Measurements from ENCODE around the gene SLC9C1.

The SLC9C1 gene

GRCh38 chr3:112140584-112140983, 153.4 kb downstream of the SLC9C1 start:
- WGBS: no CpG with 5 or more reads among the region's 1 CpG

GRCh38 chr3:112138219-112138969, 155.6 kb downstream of the SLC9C1 start:
- Histone ChIP-seq H3K18ac (ENCODE audit: low read depth in 1 of 2, low read length in 2 of 2) (no peak overlapping the region), H4K8ac (ENCODE audit: low read length) (no peak overlapping the region), H3K4me1 (ENCODE audit: control insufficient read depth, insufficient read depth, low read depth, low read length) (no peaks in the 10 kb centered on the region), H3K23ac (ENCODE audit: low read length in 2 of 2) (no peak overlapping the region), H3K27ac (ENCODE audit: low read length, poor library complexity, severe bottlenecking) (no peak overlapping the region), H2BK15ac (ENCODE audit: low read depth, poor library complexity, severe bottlenecking) (no peak overlapping the region), H2AK5ac (ENCODE audit: low read length, severe bottlenecking) (no peak overlapping the region), H4K91ac (ENCODE audit: low read length) (no peak overlapping the region), H3K4ac (ENCODE audit: low read depth in 1 of 2, low read length in 2 of 2) (no peak overlapping the region), H2BK12ac (ENCODE audit: low read length in 2 of 2) (no peak overlapping the region), H3K9me3 (ENCODE audit: control insufficient read depth, low read length) (no peaks in the 10 kb centered on the region), H3K14ac (ENCODE audit: low read length in 2 of 2) (no peak overlapping the region), H3K79me1 (replicated peaks; ENCODE audit: low read length, poor library complexity, severe bottlenecking) (no peaks in the 10 kb centered on the region), H3K4me3 (ENCODE audit: insufficient read depth in 1 of 2, low read depth in 1 of 2, low read length in 2 of 2) (no peak overlapping the region), H3K36me3 (ENCODE audit: control insufficient read depth in 1 of 2, insufficient read depth in 2 of 2, low read depth in 1 of 2, low read length in 2 of 2) (no peaks in the 10 kb centered on the region), H3K9ac (ENCODE audit: low read length) (no peak overlapping the region), H3K27me3 (ENCODE audit: control insufficient read depth in 1 of 2, insufficient read depth in 1 of 2, low read length in 2 of 2) (no peaks in the 10 kb centered on the region), H2BK120ac (ENCODE audit: low read depth, low read length) (no peak overlapping the region), H2BK5ac (ENCODE audit: low read depth, low read length, poor library complexity, severe bottlenecking) (no peak overlapping the region), H3K4me2 (ENCODE audit: low read length, poor library complexity, severe bottlenecking) (no peak overlapping the region), H2AFZ (ENCODE audit: low read depth, low read length) (no peak overlapping the region)
- DNase-seq: no peak
- WGBS: 67% methylated on average over 1 of the region's 1 CpG

More at GRCh38 chr3:112140584-112140983, 153.4 kb downstream of the SLC9C1 start:
- Histone ChIP-seq H3K4ac (ENCODE audit: low read depth in 1 of 2, low read length in 2 of 2) (no peak overlapping the region), H3K4me1 (ENCODE audit: control insufficient read depth, insufficient read depth, low read depth, low read length) (no peaks in the 10 kb centered on the region), H3K4me3 (ENCODE audit: insufficient read depth in 1 of 2, low read depth in 1 of 2, low read length in 2 of 2) (no peak overlapping the region), H3K79me1 (replicated peaks; ENCODE audit: low read length, poor library complexity, severe bottlenecking) (no peaks in the 10 kb centered on the region), H3K9ac (ENCODE audit: low read length) (no peak overlapping the region), H3K14ac (ENCODE audit: low read length in 2 of 2) (no peak overlapping the region), H3K27ac (ENCODE audit: low read length, poor library complexity, severe bottlenecking) (no peak overlapping the region), H3K27me3 (ENCODE audit: control insufficient read depth in 1 of 2, insufficient read depth in 1 of 2, low read length in 2 of 2) (no peaks in the 10 kb centered on the region), H3K36me3 (ENCODE audit: control insufficient read depth in 1 of 2, insufficient read depth in 2 of 2, low read depth in 1 of 2, low read length in 2 of 2) (no peaks in the 10 kb centered on the region), H2AFZ (ENCODE audit: low read depth, low read length) (no peak overlapping the region), H3K9me3 (ENCODE audit: control insufficient read depth, low read length) (peaks cover 3% of the 10 kb centered on the region), H2BK5ac (ENCODE audit: low read depth, low read length, poor library complexity, severe bottlenecking) (no peak overlapping the region), H2AK5ac (ENCODE audit: low read length, severe bottlenecking) (no peak overlapping the region), H4K8ac (ENCODE audit: low read length) (no peak overlapping the region), H2BK15ac (ENCODE audit: low read depth, poor library complexity, severe bottlenecking) (no peak overlapping the region), H4K91ac (ENCODE audit: low read length) (no peak overlapping the region), H3K4me2 (ENCODE audit: low read length, poor library complexity, severe bottlenecking) (no peak overlapping the region), H2BK120ac (ENCODE audit: low read depth, low read length) (no peak overlapping the region), H2BK12ac (ENCODE audit: low read length in 2 of 2) (no peak overlapping the region), H3K18ac (ENCODE audit: low read depth in 1 of 2, low read length in 2 of 2) (no peak overlapping the region), H3K23ac (ENCODE audit: low read length in 2 of 2) (no peak overlapping the region)
- no peak for DNase-seq

- H3K79me1 ChIP-seq (replicated peaks; ENCODE audit: low read length, poor library complexity, severe bottlenecking): no peaks in the 10 kb centered on the region
- 52% methylated on average over 4 of the region's 4 CpGs for WGBS
- peaks cover 0 to 3% of the 10 kb centered on the region in 2 experiments for H3K36me3 ChIP-seq (ENCODE audit: control insufficient read depth in 1 of 2, insufficient read depth in 2 of 2, low read depth in 1 of 2, low read length in 2 of 2)
- no peak overlapping the region for H2BK5ac ChIP-seq (ENCODE audit: low read depth, low read length, poor library complexity, severe bottlenecking)
- no peak overlapping the region for H2AFZ ChIP-seq (ENCODE audit: low read depth, low read length)
- H3K27ac ChIP-seq (ENCODE audit: low read length, poor library complexity, severe bottlenecking): no peak overlapping the region
- H2BK15ac ChIP-seq (ENCODE audit: low read depth, poor library complexity, severe bottlenecking): no peak overlapping the region
- no peak overlapping the region for H2BK120ac ChIP-seq (ENCODE audit: low read depth, low read length)
- no peak overlapping the region for H3K9ac ChIP-seq (ENCODE audit: low read length)
- H3K14ac ChIP-seq (ENCODE audit: low read length in 2 of 2): no peak overlapping the region
- no peak overlapping the region for H4K91ac ChIP-seq (ENCODE audit: low read length)
- no peak overlapping the region for H3K4me3 ChIP-seq (ENCODE audit: insufficient read depth in 1 of 2, low read depth in 1 of 2, low read length in 2 of 2)
- no peaks in the 10 kb centered on the region for H3K9me3 ChIP-seq (ENCODE audit: control insufficient read depth, low read length)
- no peak overlapping the region for H4K8ac ChIP-seq (ENCODE audit: low read length)
- H2BK12ac ChIP-seq (ENCODE audit: low read length in 2 of 2): no peak overlapping the region
- no peak for DNase-seq
- H3K4ac ChIP-seq (ENCODE audit: low read depth in 1 of 2, low read length in 2 of 2): no peak overlapping the region
- H3K27me3 ChIP-seq (ENCODE audit: control insufficient read depth in 1 of 2, insufficient read depth in 1 of 2, low read length in 2 of 2): no peaks in the 10 kb centered on the region
- H3K23ac ChIP-seq (ENCODE audit: low read length in 2 of 2): no peak overlapping the region
- no peak overlapping the region for H3K18ac ChIP-seq (ENCODE audit: low read depth in 1 of 2, low read length in 2 of 2)
- H3K4me1 ChIP-seq (ENCODE audit: control insufficient read depth, insufficient read depth, low read depth, low read length): no peaks in the 10 kb centered on the region
- H3K4me2 ChIP-seq (ENCODE audit: low read length, poor library complexity, severe bottlenecking): no peak overlapping the region
- H2AK5ac ChIP-seq (ENCODE audit: low read length, severe bottlenecking): no peak overlapping the region
These were observed 156.2 kb downstream of the SLC9C1 start for GRCh38 chr3:112137781-112138180.

GRCh38 chr3:112136959-112137693, 156.9 kb downstream of the SLC9C1 start:
- Histone ChIP-seq H3K4me3 (ENCODE audit: insufficient read depth in 1 of 2, low read depth in 1 of 2, low read length in 2 of 2) (no peak overlapping the region), H3K27ac (ENCODE audit: low read length, poor library complexity, severe bottlenecking) (no peak overlapping the region), H3K14ac (ENCODE audit: low read length in 2 of 2) (no peak overlapping the region), H2BK12ac (ENCODE audit: low read length in 2 of 2) (no peak overlapping the region), H2AK5ac (ENCODE audit: low read length, severe bottlenecking) (no peak overlapping the region), H4K91ac (ENCODE audit: low read length) (no peak overlapping the region), H2BK5ac (ENCODE audit: low read depth, low read length, poor library complexity, severe bottlenecking) (no peak overlapping the region), H2BK15ac (ENCODE audit: low read depth, poor library complexity, severe bottlenecking) (no peak overlapping the region), H3K27me3 (ENCODE audit: control insufficient read depth in 1 of 2, insufficient read depth in 1 of 2, low read length in 2 of 2) (no peaks in the 10 kb centered on the region), H3K4me1 (ENCODE audit: control insufficient read depth, insufficient read depth, low read depth, low read length) (no peaks in the 10 kb centered on the region), H3K23ac (ENCODE audit: low read length in 2 of 2) (no peak overlapping the region), H3K79me1 (replicated peaks; ENCODE audit: low read length, poor library complexity, severe bottlenecking) (no peaks in the 10 kb centered on the region), H3K4ac (ENCODE audit: low read depth in 1 of 2, low read length in 2 of 2) (no peak overlapping the region), H2BK120ac (ENCODE audit: low read depth, low read length) (no peak overlapping the region), H3K36me3 (ENCODE audit: control insufficient read depth in 1 of 2, insufficient read depth in 2 of 2, low read depth in 1 of 2, low read length in 2 of 2) (peaks cover 0 to 3% of the 10 kb centered on the region in 2 experiments), H3K9ac (ENCODE audit: low read length) (no peak overlapping the region), H3K4me2 (ENCODE audit: low read length, poor library complexity, severe bottlenecking) (no peak overlapping the region), H3K9me3 (ENCODE audit: control insufficient read depth, low read length) (no peaks in the 10 kb centered on the region), H3K18ac (ENCODE audit: low read depth in 1 of 2, low read length in 2 of 2) (no peak overlapping the region), H2AFZ (ENCODE audit: low read depth, low read length) (no peak overlapping the region), H4K8ac (ENCODE audit: low read length) (no peak overlapping the region)
- 25% methylated on average over 4 of the region's 5 CpGs for WGBS
- DNase-seq: peak; percentile 43
